GM19043 (cell line): ENCODE results near the gene IKZF1.

Experiments
- ATAC-seq: cut with Tn5 transposase; IDR thresholded peaks from one replicate; pipeline ENCODE4 v1.9.1; 2021; ENCODE audit warnings: low read depth; ENCODE audit not compliant: unreplicated experiment

The IKZF1 gene

DNA sequence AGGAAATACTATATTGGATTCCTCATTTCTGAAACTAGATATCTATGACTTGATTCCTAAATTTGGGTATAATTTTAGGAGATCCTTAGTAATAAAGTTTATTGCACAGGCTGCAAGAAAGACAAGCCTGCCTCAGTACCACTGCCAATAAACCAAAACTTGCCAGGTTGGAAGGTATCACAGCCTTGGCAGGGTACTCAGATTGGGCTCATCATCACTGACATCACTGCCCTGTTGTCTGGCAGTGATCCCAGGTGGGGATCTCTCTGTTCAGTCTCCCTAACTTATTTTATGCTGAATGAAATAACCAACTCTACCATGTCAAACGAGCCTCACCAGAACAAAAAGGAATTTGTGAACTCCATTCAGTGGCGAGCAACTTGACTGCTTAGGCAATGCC, 126.8 kb downstream of the IKZF1 start:
- no peak for ATAC-seq

- no peak for ATAC-seq
These were observed 127.3 kb downstream of the IKZF1 start for GRCh38 chr7:50431722-50432305.

DNA sequence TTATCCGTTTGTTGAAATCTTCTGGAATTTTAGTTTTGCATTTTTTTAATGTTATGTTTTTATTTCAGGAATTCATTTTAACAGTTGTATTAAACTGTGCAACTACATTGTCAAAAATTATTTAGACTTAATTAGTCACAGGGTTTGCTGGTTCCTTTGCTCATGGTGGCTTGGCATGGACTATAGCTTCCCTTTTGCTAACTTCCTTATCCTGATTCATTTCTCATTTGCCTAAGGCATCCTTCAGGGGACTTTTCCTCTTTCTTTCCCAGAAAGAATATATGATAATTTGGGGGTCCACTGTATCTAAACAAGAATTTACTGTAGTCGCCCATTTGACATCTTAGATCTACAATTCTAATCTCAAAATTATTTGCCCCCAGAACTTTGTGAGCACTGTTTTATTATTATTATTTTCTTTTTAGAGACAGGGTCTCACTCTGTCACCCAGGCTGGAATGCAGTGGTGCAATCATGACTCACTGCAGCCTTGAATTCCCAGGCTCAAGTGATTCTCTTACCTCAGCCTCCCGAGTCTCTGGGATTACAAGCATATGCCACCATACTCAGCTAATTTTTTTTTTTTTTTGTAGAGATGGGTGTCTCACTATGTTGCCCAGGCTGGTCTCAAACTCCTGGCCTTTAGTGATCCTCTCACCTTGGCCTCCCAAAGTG, 131.8 kb downstream of the IKZF1 start:
- ATAC-seq: no peak

DNA sequence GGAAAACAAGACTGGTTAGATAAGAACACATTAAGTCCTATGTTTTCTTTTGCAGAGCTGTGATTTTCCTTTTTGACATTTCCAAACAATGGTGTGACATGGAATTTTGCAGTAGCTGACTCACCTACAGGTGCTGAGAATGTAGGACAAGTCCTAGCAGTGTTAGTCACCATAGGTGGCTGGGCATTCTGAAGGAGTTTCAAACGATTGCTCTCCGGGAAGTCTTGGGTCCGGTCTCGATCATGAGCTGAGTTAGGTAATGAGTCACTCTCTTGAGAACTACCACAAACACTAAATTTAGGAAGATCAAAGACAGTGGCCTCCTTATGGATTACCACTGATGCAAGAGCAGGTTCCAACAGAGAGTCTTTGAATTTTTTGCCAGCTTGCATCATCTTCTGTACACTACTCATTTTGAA, 142.0 kb downstream of the IKZF1 start:
- peak; percentile 40 for ATAC-seq

DNA sequence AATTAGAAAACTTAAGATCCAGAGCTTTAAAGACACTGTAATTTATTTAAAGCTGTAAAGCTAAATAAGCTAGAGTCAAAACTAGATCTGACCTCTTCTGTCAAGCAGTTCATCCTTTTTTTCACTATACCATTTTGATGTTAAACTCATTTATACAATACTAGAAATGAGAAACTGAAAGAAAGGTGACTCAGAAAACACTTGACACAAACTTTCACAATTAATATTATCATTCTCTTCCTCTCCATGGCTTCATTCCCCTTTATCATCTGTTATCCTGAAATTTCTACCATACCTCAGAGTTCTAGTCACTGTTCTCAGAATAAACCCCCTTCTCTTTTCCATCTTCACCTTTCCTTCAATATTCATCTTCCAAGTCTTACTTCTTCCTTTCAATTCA, 144.3 kb downstream of the IKZF1 start:
- ATAC-seq: peak; percentile 34

- no peak for ATAC-seq
These were observed 145.0 kb downstream of the IKZF1 start for GRCh38 chr7:50449501-50449880.

DNA sequence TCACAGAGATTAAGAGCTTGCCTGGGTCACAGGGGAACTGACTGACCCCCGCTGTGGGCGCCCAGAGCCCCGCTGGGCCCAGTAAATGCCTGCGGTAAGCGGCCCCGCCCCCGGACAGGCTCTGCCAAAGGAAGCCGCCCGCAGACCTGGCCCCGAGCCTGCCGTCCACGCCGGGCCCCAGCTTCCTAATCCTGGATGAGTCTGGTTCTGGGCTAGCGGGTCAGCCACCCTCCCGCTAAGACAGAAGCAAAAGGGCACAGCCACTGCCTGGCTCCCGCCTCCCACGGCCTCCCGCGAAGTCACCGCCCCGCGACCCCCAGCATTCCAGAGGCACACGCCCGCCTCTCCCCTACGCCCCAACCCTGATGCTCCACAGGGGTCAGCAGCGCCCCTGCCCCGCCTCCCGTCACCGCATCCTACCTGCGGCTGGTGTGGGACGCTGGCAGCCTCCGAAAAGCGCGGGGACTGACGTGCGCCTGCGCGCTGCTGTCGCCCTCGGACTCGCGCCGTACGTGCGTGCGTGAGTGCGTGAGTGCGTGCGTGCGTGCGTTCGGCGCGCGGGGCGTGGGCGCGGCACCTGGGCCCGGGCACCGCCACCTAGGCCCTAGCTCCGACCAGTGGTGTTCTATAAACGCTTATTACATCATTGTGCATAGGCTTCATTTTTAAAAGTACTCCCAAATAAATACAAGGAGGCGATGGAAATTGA, 145.5 kb downstream of the IKZF1 start, which contains the start of gene FIGNL1:
Gene FIGNL1, minus strand, starts transcription at position 470 of the 709 bp plus-strand sequence. CDS start 3,063 bp downstream, outside the sequence.
- peak; percentile 81 for ATAC-seq

GRCh38 chr7:50450590-50451032, 146.1 kb downstream of the IKZF1 start:
- no peak for ATAC-seq
